Measurements from ENCODE around the gene GPX2.

The GPX2 gene

GRCh38 chr14:64958743-64959142, 16.2 kb upstream of the GPX2 start:
- DNase-seq = no peak

GRCh38 chr14:64958201-64958600, 15.7 kb upstream of the GPX2 start:
- no peak for DNase-seq

GRCh38 chr14:64956697-64957406, 14.3 kb upstream of the GPX2 start:
- no peak for DNase-seq

GRCh38 chr14:64955297-64955696, 12.8 kb upstream of the GPX2 start:
- peak in 1 of 2 experiments; percentile 37 for DNase-seq

- DNase-seq = no peak
Observed at GRCh38 chr14:64954491-64955240, 12.1 kb upstream of the GPX2 start.

- DNase-seq = no peak
Observed at GRCh38 chr14:64953661-64954060, 11.1 kb upstream of the GPX2 start.

GRCh38 chr14:64953310-64953654, 10.7 kb upstream of the GPX2 start:
- DNase-seq = no peak

- no peak for DNase-seq
Observed at GRCh38 chr14:64952598-64953309, 10.2 kb upstream of the GPX2 start.

GRCh38 chr14:64951724-64952123, 9.2 kb upstream of the GPX2 start:
- DNase-seq = peak; percentile 28

- DNase-seq = no peak
Observed at GRCh38 chr14:64951291-64951690, 8.7 kb upstream of the GPX2 start.

GRCh38 chr14:64950889-64951288, 8.3 kb upstream of the GPX2 start:
- DNase-seq = no peak

GRCh38 chr14:64948612-64949210, 6.2 kb upstream of the GPX2 start:
- no peak for DNase-seq

GRCh38 chr14:64947710-64948611, 5.4 kb upstream of the GPX2 start:
- peak in 1 of 2 experiments; percentile 5 for DNase-seq

GRCh38 chr14:64946310-64947045, 3.9 kb upstream of the GPX2 start:
- no peak for DNase-seq

GRCh38 chr14:64945431-64946178, 3.1 kb upstream of the GPX2 start:
- DNase-seq = no peak

GRCh38 chr14:64944861-64945260, 2.3 kb upstream of the GPX2 start:
- no peak for DNase-seq

GRCh38 chr14:64944041-64944440, 1.5 kb upstream of the GPX2 start:
- DNase-seq = no peak

GRCh38 chr14:64943556-64943955, 1.0 kb upstream of the GPX2 start:
- DNase-seq = no peak

- DNase-seq = no peak
Observed at GRCh38 chr14:64940336-64940910, 2.1 kb downstream of the GPX2 start.

GRCh38 chr14:64939817-64940190, 2.7 kb downstream of the GPX2 start:
- no peak for DNase-seq
